ENCODE results near the gene IFNA2.
"Not testable (repeated sequence)": the region's sequence is repeated elsewhere in the genome, so short reads cannot be mapped to it uniquely, and the experiment has no call there.

The IFNA2 gene

DNA sequence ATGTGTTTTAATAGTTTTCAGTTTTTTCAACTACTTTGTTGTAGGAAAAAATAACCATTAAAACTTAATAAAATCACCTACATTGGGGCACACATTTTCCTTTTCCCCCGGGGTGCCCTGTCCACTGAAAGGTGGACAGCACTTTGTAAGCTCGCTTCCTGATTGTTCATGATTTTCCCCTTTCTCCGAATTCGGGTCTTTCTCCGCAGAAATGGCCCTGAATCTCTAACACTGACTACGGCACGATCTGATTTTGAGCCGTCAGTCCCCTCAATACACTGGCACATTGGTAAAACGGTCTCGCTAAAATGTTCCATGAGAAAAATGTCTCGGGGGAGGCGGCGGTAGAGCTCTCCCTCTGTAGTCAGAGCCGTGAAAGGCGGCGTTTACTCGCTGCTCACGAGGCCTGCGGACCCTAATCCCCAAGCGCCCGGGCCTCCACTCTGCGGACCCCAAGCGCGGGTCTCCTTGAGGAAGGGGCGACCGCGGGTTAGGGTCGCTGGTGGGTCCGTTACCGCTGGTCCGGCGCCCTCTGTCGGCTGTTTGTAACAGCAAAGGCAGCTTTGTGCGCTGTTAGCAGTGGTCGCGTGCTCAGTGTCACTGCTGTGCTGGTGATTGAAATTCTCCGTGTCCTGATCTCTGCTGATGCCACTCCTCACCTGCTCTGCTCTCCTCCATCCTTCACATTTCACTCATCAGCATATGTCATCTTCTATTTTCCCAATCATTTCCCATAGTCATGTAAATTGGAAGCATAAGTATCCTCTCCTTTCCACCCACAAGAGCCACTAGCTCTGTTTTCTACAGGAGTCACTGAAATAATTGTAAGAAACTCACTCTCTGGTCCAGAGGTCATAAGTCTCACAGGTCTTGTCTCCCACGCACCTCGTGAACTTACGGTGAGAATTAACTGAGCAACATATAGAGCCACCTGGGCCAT, 10.8 kb upstream of the IFNA2 start:
- no peaks in the 10 kb centered on the region for H3K36me3 ChIP-seq (ENCODE audit: control insufficient read depth, insufficient read depth, low read length)
- DNase-seq (ENCODE audit: extremely low read depth, insufficient read length), result peak; percentile 63
- no peaks in the 10 kb centered on the region for H3K27me3 ChIP-seq (replicated peaks; ENCODE audit: control insufficient read depth, insufficient read depth, low read length)
- H3K4me3 ChIP-seq (replicated peaks; ENCODE audit: low read depth, low read length), result peak overlapping the region; percentile 55
- TF ChIP-seq, protein P1, sequence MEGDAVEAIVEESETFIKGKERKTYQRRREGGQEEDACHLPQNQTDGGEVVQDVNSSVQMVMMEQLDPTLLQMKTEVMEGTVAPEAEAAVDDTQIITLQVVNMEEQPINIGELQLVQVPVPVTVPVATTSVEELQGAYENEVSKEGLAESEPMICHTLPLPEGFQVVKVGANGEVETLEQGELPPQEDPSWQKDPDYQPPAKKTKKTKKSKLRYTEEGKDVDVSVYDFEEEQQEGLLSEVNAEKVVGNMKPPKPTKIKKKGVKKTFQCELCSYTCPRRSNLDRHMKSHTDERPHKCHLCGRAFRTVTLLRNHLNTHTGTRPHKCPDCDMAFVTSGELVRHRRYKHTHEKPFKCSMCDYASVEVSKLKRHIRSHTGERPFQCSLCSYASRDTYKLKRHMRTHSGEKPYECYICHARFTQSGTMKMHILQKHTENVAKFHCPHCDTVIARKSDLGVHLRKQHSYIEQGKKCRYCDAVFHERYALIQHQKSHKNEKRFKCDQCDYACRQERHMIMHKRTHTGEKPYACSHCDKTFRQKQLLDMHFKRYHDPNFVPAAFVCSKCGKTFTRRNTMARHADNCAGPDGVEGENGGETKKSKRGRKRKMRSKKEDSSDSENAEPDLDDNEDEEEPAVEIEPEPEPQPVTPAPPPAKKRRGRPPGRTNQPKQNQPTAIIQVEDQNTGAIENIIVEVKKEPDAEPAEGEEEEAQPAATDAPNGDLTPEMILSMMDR (IDR thresholded peaks at IDR 0.05; ENCODE audit: insufficient read depth, low read length, poor library complexity, severe bottlenecking), result peak; percentile 92

DNA sequence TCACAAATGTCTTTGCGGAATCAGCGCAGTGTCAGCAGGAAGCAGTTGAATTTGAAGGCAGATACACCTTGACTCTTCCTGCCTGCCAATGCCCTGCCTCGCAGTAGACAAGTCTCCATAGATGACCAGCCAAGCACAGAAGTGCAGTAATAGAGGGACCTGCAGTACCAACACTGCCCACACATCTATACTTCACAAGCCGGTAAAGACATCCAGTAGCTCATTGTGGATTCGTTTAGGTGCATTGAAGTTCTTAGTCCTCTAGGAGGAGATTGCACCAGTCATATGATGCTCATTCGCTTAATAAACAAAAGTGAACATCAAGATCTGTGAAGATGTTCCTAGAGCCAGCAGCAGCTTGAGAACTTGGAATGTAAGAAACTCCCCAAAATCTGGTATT, 7.1 kb upstream of the IFNA2 start:
- TF ChIP-seq, protein P1 (IDR thresholded peaks at IDR 0.05; ENCODE audit: insufficient read depth, low read length, poor library complexity, severe bottlenecking), result peak; percentile 29
- H3K27me3 ChIP-seq (replicated peaks; ENCODE audit: control insufficient read depth, insufficient read depth, low read length), result no peaks in the 10 kb centered on the region
- peak; percentile 33 for DNase-seq (ENCODE audit: extremely low read depth, insufficient read length)
- H3K36me3 ChIP-seq (ENCODE audit: control insufficient read depth, insufficient read depth, low read length), result no peaks in the 10 kb centered on the region
- no peak overlapping the region for H3K4me3 ChIP-seq (replicated peaks; ENCODE audit: low read depth, low read length)

DNA sequence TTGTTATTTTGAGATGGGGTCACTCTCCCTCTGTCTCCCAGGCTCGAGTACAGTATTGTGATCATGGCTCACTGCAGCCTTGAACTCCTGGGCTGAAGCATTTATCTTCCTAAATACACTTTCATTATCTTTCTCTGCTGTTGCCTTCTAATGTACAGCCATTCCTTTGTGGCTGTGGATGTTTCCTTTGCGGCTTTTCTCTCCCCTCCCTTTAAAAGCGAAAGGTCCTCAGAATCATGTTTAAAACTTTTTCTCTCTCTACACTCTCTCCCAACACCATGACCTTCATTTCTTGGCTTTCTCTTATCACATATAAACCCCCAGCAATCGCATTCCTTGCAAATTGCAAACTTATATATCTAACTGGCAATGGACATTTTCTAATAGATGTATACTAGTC, 1.6 kb downstream of the IFNA2 start:
- Histone ChIP-seq H3K4me3 (replicated peaks; ENCODE audit: low read depth, low read length) (no peak overlapping the region), H3K27me3 (replicated peaks; ENCODE audit: control insufficient read depth, insufficient read depth, low read length) (no peaks in the 10 kb centered on the region), H3K36me3 (ENCODE audit: control insufficient read depth, insufficient read depth, low read length) (no peaks in the 10 kb centered on the region)
- TF ChIP-seq, protein P1 (IDR thresholded peaks at IDR 0.05; ENCODE audit: insufficient read depth, low read length, poor library complexity, severe bottlenecking), result no peak
- no peak for DNase-seq (ENCODE audit: extremely low read depth, insufficient read length)

DNA sequence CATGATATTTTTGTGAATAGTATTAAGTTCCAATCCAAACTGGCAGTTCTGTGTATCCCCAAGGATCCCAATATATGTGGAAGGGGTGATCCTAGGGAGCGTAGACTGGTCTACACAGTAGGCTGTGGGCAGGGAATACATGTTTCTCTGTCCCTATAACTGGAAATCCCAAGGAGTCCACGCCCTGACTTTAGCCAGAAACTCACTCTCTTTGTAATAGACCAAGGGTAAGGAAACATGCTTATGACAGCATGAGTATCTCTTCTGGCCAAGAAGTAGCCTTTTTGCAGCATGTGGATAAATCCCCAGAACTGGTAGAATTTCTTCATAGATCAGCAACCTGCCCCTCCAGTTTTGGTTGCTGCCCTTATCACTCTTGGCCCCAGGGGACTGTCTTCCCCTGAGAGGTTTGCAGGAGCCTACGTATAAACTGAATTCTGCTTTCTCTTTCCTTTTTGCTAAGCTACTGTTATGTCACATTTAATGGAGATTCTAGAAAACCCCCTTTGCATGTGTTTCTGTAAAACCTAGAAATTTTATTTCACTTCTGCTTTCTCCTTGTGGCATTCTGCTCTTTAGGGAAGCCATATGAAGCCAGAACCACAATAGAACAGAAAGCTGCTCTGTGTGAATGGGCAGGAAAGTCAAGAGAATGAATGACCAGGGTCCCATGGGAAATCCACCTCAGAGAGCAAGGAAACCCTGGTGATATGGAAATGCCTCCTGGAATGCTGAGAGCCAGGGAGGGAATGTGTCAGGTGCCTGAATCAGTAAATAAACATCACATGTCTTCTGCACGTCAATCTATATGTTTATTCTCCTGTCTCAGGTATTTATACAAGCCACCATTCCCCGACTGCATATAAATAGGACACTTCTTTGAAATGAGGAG, 3.5 kb downstream of the IFNA2 start:
- Histone ChIP-seq H3K36me3 (ENCODE audit: control insufficient read depth, insufficient read depth, low read length) (no peaks in the 10 kb centered on the region), H3K4me3 (replicated peaks; ENCODE audit: low read depth, low read length) (peak overlapping the region; percentile 40), H3K27me3 (replicated peaks; ENCODE audit: control insufficient read depth, insufficient read depth, low read length) (no peaks in the 10 kb centered on the region)
- DNase-seq (ENCODE audit: extremely low read depth, insufficient read length), result peak; percentile 75
- TF ChIP-seq, protein P1 (IDR thresholded peaks at IDR 0.05; ENCODE audit: insufficient read depth, low read length, poor library complexity, severe bottlenecking), result no peak

DNA sequence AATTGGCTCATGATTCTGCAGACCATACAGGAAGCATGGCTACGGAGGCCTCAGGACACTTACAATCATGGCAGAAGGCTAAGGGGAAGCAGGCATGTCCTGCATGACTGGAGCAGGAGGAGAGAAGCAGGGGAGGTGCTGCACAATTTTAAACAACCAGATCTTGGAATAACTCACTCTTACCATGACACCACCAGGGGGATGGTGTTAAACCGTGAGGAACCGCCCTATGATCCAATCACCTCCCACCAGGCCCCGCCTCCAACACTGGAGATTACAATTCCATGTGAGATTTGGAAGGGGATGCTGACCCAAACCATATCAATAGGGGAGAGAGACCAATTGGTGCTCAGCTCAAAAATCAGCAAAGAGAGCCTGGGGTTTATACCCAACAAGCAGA, 13.7 kb downstream of the IFNA2 start:
- not testable (repeated sequence) for H3K36me3 ChIP-seq (ENCODE audit: control insufficient read depth, insufficient read depth, low read length); H3K4me3 ChIP-seq (replicated peaks; ENCODE audit: low read depth, low read length); DNase-seq (ENCODE audit: extremely low read depth, insufficient read length); H3K27me3 ChIP-seq (replicated peaks; ENCODE audit: control insufficient read depth, insufficient read depth, low read length)

DNA sequence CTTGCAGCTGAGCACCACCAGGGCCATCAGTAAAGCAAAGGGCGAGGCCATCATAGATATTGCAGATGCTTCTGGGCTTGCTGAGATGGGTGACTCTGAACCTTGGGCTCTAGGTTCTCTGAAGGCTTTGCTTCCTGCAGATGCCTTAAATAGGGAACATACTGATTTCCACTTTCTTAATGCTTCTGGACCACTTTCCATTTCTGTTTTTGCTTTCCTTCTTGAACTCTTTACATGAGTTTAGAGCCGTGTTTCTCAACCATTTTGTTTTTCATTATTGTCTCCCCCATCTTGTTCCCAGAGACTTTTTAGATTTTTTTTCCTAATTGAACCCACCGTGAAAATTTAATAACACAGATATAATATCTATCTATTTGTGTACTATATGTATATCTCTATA, 17.2 kb downstream of the IFNA2 start, which contains the start of gene IFNA13:
TSS of gene IFNA13 (minus strand) at position 101 of the 400 bp plus-strand sequence. CDS start at position 54, 47 bp downstream.
- H3K36me3 ChIP-seq (ENCODE audit: control insufficient read depth, insufficient read depth, low read length), result no peaks in the 10 kb centered on the region
- no peak for DNase-seq (ENCODE audit: extremely low read depth, insufficient read length)
- no peaks in the 10 kb centered on the region for H3K27me3 ChIP-seq (replicated peaks; ENCODE audit: control insufficient read depth, insufficient read depth, low read length)
- H3K4me3 ChIP-seq (replicated peaks; ENCODE audit: low read depth, low read length), result no peak within 1 kb of the TSS
- TF ChIP-seq, protein P1 (IDR thresholded peaks at IDR 0.05; ENCODE audit: insufficient read depth, low read length, poor library complexity, severe bottlenecking), result no peak

DNA sequence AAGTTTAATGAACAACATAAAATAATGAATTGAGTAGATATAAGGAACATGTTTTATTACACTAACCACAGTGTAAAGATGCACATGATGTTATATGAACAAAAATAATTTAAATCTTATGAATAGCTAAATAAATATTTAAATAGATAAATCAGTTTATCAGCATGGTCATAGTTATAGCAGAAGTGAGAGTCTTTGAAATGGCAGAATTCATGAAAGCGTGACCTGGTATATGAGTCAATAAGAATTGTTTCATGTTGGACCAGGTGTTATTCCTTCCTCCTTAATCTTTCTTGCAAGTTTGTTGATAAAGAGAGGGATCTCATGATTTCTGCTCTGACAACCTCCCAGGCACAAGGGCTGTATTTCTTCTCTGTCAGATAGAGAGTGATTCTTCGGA, 18.0 kb downstream of the IFNA2 start:
- not testable (repeated sequence) for H3K36me3 ChIP-seq (ENCODE audit: control insufficient read depth, insufficient read depth, low read length); H3K27me3 ChIP-seq (replicated peaks; ENCODE audit: control insufficient read depth, insufficient read depth, low read length); H3K4me3 ChIP-seq (replicated peaks; ENCODE audit: low read depth, low read length)
- DNase-seq (ENCODE audit: extremely low read depth, insufficient read length), result peak; percentile 41
